ENCODE results near the gene PPIF.

GRCh38 chr10:79301754-79302530 is 45.3 kb upstream of the PPIF start:
- no peak for TF ChIP-seq ZFP3 (CRISPR knock-in tag; IDR thresholded peaks at IDR 0.05)
- TF ChIP-seq PATZ1 (CRISPR knock-in tag; IDR thresholded peaks at IDR 0.05; ENCODE audit: borderline replicate concordance): no peak
- TF ChIP-seq TOX (CRISPR knock-in tag; IDR thresholded peaks at IDR 0.05; ENCODE audit: borderline replicate concordance): no peak
- TF ChIP-seq ZFP30 (CRISPR knock-in tag; IDR thresholded peaks at IDR 0.05): no peak
- no peak for TF ChIP-seq ISL1 (CRISPR knock-in tag; IDR thresholded peaks at IDR 0.05)
- no peak for TF ChIP-seq TSHZ2 (CRISPR knock-in tag; IDR thresholded peaks at IDR 0.05)
- TF ChIP-seq ZC3H10 (CRISPR knock-in tag; IDR thresholded peaks at IDR 0.05): no peak
- no peak for TF ChIP-seq CSDC2 (CRISPR knock-in tag; IDR thresholded peaks at IDR 0.05)
- TF ChIP-seq RARB (CRISPR knock-in tag; IDR thresholded peaks at IDR 0.05): no peak
